HepG2 (cell line): Measurements from ENCODE around the gene ADAP2. TPM values are rescaled to one million over a fixed set of nuclear protein-coding genes. Genes with fewer than 3 reads are reported as not detected.
"Not testable (repeated sequence)": the region's sequence is repeated elsewhere in the genome, so short reads cannot be mapped to it uniquely, and the experiment has no call there.

Experiments used
- ATAC-seq: fragments of 200-7000 bp; cut with Tn5 transposase; 3 replicates; pipeline ENCODE4 v1.9.1; 2020; ENCODE audit warnings: mild to moderate bottlenecking, moderate library complexity
- BruUV-seq: library from RNA; stranded (reverse); fragments of 400-500 nt; replicated peaks from 2 replicates; lab custom pipeline; 2021; lab: Mats Ljungman, UMichigan
- CTCF ChIA-PET: fragments of 300-600 bp; formaldehyde crosslinking; extraction: SDS; loops from one replicate; lab custom pipeline; 2021; ENCODE audit warnings: low total read pairs, inconsistent platforms, low intra/inter-chr PET ratio; lab: Yijun Ruan, JAX
- POLR2A ChIA-PET: fragments of 350-600 bp; sonication (Branson Sonifier 250); formaldehyde crosslinking; loops from one replicate; lab custom pipeline; 2020; ENCODE audit warnings: antibody characterized with exemption, inconsistent platforms; lab: Yijun Ruan, JAX
- DNase-seq: peaks from one replicate; pipeline ENCODE4 v3.0.0-alpha.2; 2015; ENCODE audit warnings: low spot score
- FAIRE-seq: peaks from 3 replicates; lab custom pipeline; 2011; peaks lifted over from hg19 to GRCh38; lab: Jason Lieb, UNC
- H2AFZ ChIP-seq: one replicate; pipeline ENCODE4 v1.6.1; 2011; ENCODE audit warnings: low read length, inconsistent platforms
- H3K27ac ChIP-seq: fragments of 300-600 bp; 3 replicates; pipeline ENCODE4 v1.8.0; 2011; ENCODE audit warnings: mixed run types, mild to moderate bottlenecking, mixed read lengths, low read length, inconsistent platforms; ENCODE audit not compliant: insufficient read depth; ENCODE audit errors: extremely low read length
- H3K27me3 ChIP-seq, 2 experiments: fragments of 200-600 bp in 1 of 2; 2 replicates in 1 of 2; 3 replicates in 1 of 2; pipeline versions ENCODE4 v1.6.0 to v1.8.0; 2011; ENCODE audit warnings: low read length in 2 of 2, mild to moderate bottlenecking in 2 of 2, moderate library complexity in 2 of 2, inconsistent platforms in 1 of 2; ENCODE audit not compliant: insufficient read depth in 2 of 2, control insufficient read depth in 1 of 2
- H3K36me3 ChIP-seq, 2 experiments: fragments of 200-600 bp in 1 of 2; replicated peaks in 1 of 2; 2 replicates in 1 of 2; 3 replicates in 1 of 2; pipeline versions ENCODE4 v1.5.1 to v1.8.0; 2011; ENCODE audit warnings: low read length in 2 of 2, inconsistent platforms in 1 of 2; ENCODE audit not compliant: insufficient read depth in 2 of 2, control insufficient read depth in 1 of 2
- H3K4me1 ChIP-seq: 2 replicates; pipeline ENCODE4 v1.5.1; 2012; ENCODE audit warnings: low read length, inconsistent platforms; ENCODE audit not compliant: insufficient read depth
- H3K4me2 ChIP-seq: 2 replicates; pipeline ENCODE4 v1.6.0; 2011; ENCODE audit warnings: low read depth, low read length, inconsistent platforms
- H3K4me3 ChIP-seq, 3 experiments: fragments of 200-600 bp in 1 of 3; sonication (generic), shearing (Covaris generic) in 1 of 3; replicated peaks in 1 of 3; 2 replicates each; pipeline ENCODE4 v1.5.1; 2011 to 2016; ENCODE audit warnings: low read length in 3 of 3, inconsistent platforms in 2 of 3, low read depth in 2 of 3, mild to moderate bottlenecking in 2 of 3, control low read depth in 1 of 3, mixed read lengths in 1 of 3; ENCODE audit not compliant: insufficient read depth in 1 of 3
- H3K79me2 ChIP-seq: one replicate; pipeline ENCODE4 v1.6.1; 2011; ENCODE audit warnings: low read length, inconsistent platforms; ENCODE audit not compliant: insufficient read depth
- H3K9ac ChIP-seq: 2 replicates; pipeline ENCODE4 v1.6.0; 2011; ENCODE audit warnings: mild to moderate bottlenecking, low read depth, low read length, inconsistent platforms; ENCODE audit not compliant: insufficient read depth
- H3K9me3 ChIP-seq: 2 replicates; pipeline ENCODE4 v1.5.1; 2012; ENCODE audit warnings: mild to moderate bottlenecking, low read length
- H4K20me1 ChIP-seq: 2 replicates; pipeline ENCODE4 v1.6.0; 2011; ENCODE audit warnings: inconsistent platforms, mild to moderate bottlenecking, low read length, moderate library complexity; ENCODE audit not compliant: insufficient read depth
- GATAD1 ChIP-seq: IDR thresholded peaks from 2 replicates; pipeline ENCODE4 v1.6.1; 2016; ENCODE audit warnings: missing genetic modification reagents, missing compliant biosample characterization
- HDAC2 ChIP-seq: sonication (generic); formaldehyde crosslinking; IDR thresholded peaks from 2 replicates; pipeline ENCODE4 v1.4.0; 2020; ENCODE audit warnings: missing genetic modification reagents
- HOMEZ ChIP-seq: IDR thresholded peaks from 2 replicates; pipeline ENCODE4 v1.6.1; 2016; ENCODE audit warnings: low read depth
- KAT2B ChIP-seq: fragments of 150-350 bp; IDR thresholded peaks from 2 replicates; pipeline ENCODE4 v1.6.1; 2014; ENCODE audit warnings: low read depth, low read length, borderline replicate concordance
- POLR2G ChIP-seq: fragments of 200-400 bp; formaldehyde crosslinking; IDR thresholded peaks from 2 replicates; pipeline ENCODE4 v1.6.1; 2018; ENCODE audit warnings: mild to moderate bottlenecking, low read depth, low read length, moderate library complexity
- RAD51 ChIP-seq: fragments of 450-650 bp; IDR thresholded peaks from 2 replicates; pipeline ENCODE4 v1.6.1; 2016; ENCODE audit warnings: borderline replicate concordance
- SAFB2 ChIP-seq: sonication (generic); formaldehyde crosslinking; IDR thresholded peaks from 2 replicates; pipeline ENCODE4 v1.5.1; 2020; ENCODE audit warnings: missing genetic modification reagents, low read depth, mild to moderate bottlenecking, borderline replicate concordance
- ZFYVE20 ChIP-seq: sonication (generic); formaldehyde crosslinking; IDR thresholded peaks from 2 replicates; pipeline ENCODE4 v1.8.0; 2023; ENCODE audit warnings: low read depth, mild to moderate bottlenecking, moderate library complexity, missing genetic modification reagents, borderline replicate concordance
- ZNF207 ChIP-seq: fragments of 450-650 bp; IDR thresholded peaks from 2 replicates; pipeline ENCODE4 v1.6.1; 2016; ENCODE audit warnings: antibody characterized with exemption, borderline replicate concordance
- ZNF224 ChIP-seq: sonication (generic); formaldehyde crosslinking; IDR thresholded peaks from 2 replicates; pipeline ENCODE4 v1.5.0; 2020; ENCODE audit warnings: mild to moderate bottlenecking, missing genetic modification reagents
- ZNF678 ChIP-seq: sonication (generic); formaldehyde crosslinking; IDR thresholded peaks from 2 replicates; pipeline ENCODE4 v1.4.0; 2020; ENCODE audit warnings: mild to moderate bottlenecking, missing genetic modification reagents
- WGBS: methylation state at CpG from one replicate; pipeline ENCODE4 v1.1.6; 2017; ENCODE audit warnings: low lambda C conversion rate; 5-methylcytosine and 5-hydroxymethylcytosine counted together
- in situ Hi-C: cut with HindIII; loops from 2 replicates; pipeline ENCODE4 v1.10.0; 2017; ENCODE audit warnings: low pct_unique_long_range_greater_than_20kb; ENCODE audit not compliant: extremely low pct_ligation_motif_present
- intact Hi-C: fragments of 100-400 bp; cut with micrococcal nuclease; formaldehyde crosslinking; loops from one replicate; pipeline ENCODE4 v1.10.0; 2022; ENCODE audit not compliant: unreplicated experiment
- polyA plus RNA-seq, 8 experiments: library from polyadenylated mRNA; depleted of rRNA in 3 of 8; stranded (reverse) in 7 of 8; unstranded in 1 of 8; fragments of >200 nt; fragmentation: Illumina TruSeq in 4 of 8; extraction: Trizol in 4 of 8; gene quantifications; 2 replicates each; pipeline versions ENCODE4 v1.2.1 to v1.2.3, GENCODE V29; 2011 to 2016; ENCODE audit warnings: low read depth in 4 of 8, missing spikeins in 1 of 8, mixed read lengths in 1 of 8; ENCODE audit not compliant: insufficient read depth in 1 of 8
- total RNA-seq, 5 experiments: library from RNA; depleted of rRNA; stranded (reverse); fragments of >200 nt; fragmentation: Illumina TruSeq; extraction: Trizol; gene quantifications; 2 replicates each; pipeline ENCODE4 v1.2.3, GENCODE V29; 2016; ENCODE audit warnings: low read depth in 1 of 5

Gene ADAP2
- total and polyA plus RNA-seq, 2 of the 13 experiments (the other 11 are each of a cell fraction or from before 2014, with no cell fraction given): 0.51 to 0.70 TPM

GRCh38 chr17:30931582-30931981 is 9.8 kb downstream of the ADAP2 start:
- DNase-seq, H3K79me2 ChIP-seq, POLR2A ChIA-PET, CTCF ChIA-PET, FAIRE-seq, ATAC-seq, H3K4me2 ChIP-seq, H3K9me3 ChIP-seq, H3K27ac ChIP-seq, H4K20me1 ChIP-seq, H3K36me3 ChIP-seq, H3K27me3 ChIP-seq, H3K4me3 ChIP-seq, H3K9ac ChIP-seq: not testable (repeated sequence)
- H3K4me1 ChIP-seq: peaks cover 13% of the 10 kb centered on the region
- WGBS: 78% methylated on average over 8 of the region's 8 CpGs
- peak; percentile 65; the same call in 1 of the 2 replicates for TF ChIP-seq RAD51
- TF ChIP-seq, all 625 proteins: peak for 1; not testable (repeated sequence) for 624
- BruUV-seq, in situ Hi-C loops, H2AFZ ChIP-seq, intact Hi-C loops: not testable (repeated sequence)

- no peak overlapping the region for H3K27ac ChIP-seq
- POLR2A ChIA-PET: no interaction called here
- in situ Hi-C loops (no loop called here), intact Hi-C loops (no loop called here)
- no peaks in the 10 kb centered on the region for H3K27me3 ChIP-seq
- H4K20me1 ChIP-seq: no peaks in the 10 kb centered on the region
- H2AFZ ChIP-seq: no peak overlapping the region
- DNase-seq (no peak), FAIRE-seq (no peak)
- 67% methylated on average over 5 of the region's 5 CpGs for WGBS
- H3K79me2 ChIP-seq: no peaks in the 10 kb centered on the region
- no peak overlapping the region for H3K4me3 ChIP-seq
- TF ChIP-seq SAFB2 (no peak), KAT2B (no peak), HOMEZ (CRISPR knock-in tag) (no peak), GATAD1 (CRISPR knock-in tag) (no peak), POLR2G (no peak), ZNF207 (no peak), ZFYVE20 (CRISPR knock-in tag) (no peak), HDAC2 (CRISPR knock-in tag) (no peak), ZNF224 (CRISPR knock-in tag) (no peak), ZNF678 (CRISPR knock-in tag) (no peak)
- TF ChIP-seq, all 625 proteins: peak for 0
- no peak overlapping the region for H3K9ac ChIP-seq
- H3K36me3 ChIP-seq: no peaks in the 10 kb centered on the region
- no peak for ATAC-seq
- no peaks in the 10 kb centered on the region for H3K9me3 ChIP-seq
- no peak overlapping the region for H3K4me2 ChIP-seq
- peaks cover 8% of the 10 kb centered on the region for H3K4me1 ChIP-seq
- CTCF ChIA-PET: no interaction called here
- no TSS peak for BruUV-seq
Observed at GRCh38 chr17:30933966-30934365, 12.2 kb downstream of the ADAP2 start.
